Skeletal muscle cell (primary cell): Measurements from ENCODE around the gene HEXD.
A peak's percentile ranks its signal among the peaks of the same experiment; 100 is the strongest.
"Not testable (repeated sequence)": the region's sequence is repeated elsewhere in the genome, so short reads cannot be mapped to it uniquely, and the experiment has no call there.

ENCODE experiments used
- DNase-seq: peaks from one replicate; pipeline ENCODE4 v3.0.0-alpha.2; 2010; ENCODE audit warnings: low read depth
- H3K4me3 ChIP-seq: 2 replicates; pipeline ENCODE4 v1.5.1; 2011; ENCODE audit warnings: low read depth, mild to moderate bottlenecking, control low read depth, low read length, moderate library complexity

Gene HEXD

DNA sequence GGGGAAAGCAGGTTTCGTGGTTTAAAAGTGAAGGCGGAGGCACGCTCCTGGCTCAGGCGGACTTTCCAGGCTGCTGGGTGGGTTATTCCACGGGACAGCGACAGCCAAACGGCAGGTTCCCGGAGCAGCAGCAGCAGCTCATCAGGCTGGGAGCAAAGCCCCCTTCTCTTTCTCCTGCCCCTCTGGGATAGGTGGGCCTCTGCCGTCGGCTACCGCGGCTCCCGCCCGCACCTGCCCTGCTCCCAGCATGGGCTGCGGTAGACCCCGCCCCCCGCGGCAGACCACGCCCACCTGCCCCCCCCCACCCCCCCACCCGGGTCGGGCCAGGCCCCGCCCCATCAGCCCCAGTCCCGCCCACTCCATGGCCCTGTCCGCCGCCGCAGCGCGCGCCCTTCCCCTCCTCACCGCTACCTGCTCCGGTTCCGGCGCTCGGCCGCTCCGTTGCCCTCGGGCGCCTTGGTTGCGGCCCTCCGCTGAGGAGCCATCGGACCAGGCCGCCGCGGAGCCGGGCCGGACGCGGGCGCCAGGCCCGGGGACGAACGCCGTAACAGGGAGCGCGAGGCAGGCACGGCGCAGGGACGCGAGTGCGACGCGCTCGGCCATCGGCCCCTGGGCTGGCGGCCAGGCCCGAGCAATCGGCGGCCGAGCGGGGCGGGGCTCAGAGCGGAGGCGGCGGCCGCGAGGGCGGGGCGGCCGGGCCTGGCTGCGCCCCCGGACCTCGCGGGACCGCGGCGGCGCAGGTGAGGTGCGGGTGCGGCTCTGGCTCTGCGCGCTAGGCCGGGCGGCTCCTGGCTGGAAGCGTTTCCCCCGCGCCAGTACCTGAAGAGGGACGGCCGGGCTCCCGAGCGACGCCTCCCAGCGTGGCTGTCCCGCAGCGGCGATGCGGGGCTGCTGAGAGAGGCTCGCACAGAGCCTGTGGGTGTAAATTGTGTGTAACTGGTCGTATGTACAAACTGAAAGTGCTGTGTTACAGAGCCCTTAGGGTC, at the start of gene HEXD, which contains the start of gene OGFOD3:
Gene HEXD (plus strand): TSS at position 347 of the 986 bp plus-strand sequence. CDS start 1,453 bp downstream, outside the sequence.
Gene OGFOD3 (minus strand): TSS at position 586 of the 986 bp plus-strand sequence. CDS start 101 bp downstream, at position 485.
- peak within 1 kb of the TSS; percentile 81 for H3K4me3 ChIP-seq
- DNase-seq = no peak

DNA sequence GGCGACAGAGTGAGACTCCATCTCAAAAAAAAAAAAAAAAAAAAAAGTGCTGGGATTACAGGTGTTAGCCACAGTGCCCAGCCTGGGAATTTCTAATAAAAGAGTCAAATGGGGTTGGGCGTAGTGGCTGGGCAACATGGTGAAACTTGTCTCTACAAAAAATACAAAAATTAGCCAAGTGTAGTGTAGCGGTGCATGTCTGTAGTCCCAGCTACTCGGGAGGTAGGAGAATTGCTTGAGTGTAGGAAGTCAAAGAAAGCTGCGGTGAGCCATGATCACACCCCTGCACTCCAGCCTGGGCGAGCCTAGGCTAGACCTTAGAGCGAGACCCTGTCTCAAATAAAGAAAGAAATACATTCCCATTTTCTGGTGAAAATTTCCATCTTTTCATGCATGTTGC, 48.9 kb upstream of the HEXD start:
- no peak overlapping the region for H3K4me3 ChIP-seq
- DNase-seq = no peak

DNA sequence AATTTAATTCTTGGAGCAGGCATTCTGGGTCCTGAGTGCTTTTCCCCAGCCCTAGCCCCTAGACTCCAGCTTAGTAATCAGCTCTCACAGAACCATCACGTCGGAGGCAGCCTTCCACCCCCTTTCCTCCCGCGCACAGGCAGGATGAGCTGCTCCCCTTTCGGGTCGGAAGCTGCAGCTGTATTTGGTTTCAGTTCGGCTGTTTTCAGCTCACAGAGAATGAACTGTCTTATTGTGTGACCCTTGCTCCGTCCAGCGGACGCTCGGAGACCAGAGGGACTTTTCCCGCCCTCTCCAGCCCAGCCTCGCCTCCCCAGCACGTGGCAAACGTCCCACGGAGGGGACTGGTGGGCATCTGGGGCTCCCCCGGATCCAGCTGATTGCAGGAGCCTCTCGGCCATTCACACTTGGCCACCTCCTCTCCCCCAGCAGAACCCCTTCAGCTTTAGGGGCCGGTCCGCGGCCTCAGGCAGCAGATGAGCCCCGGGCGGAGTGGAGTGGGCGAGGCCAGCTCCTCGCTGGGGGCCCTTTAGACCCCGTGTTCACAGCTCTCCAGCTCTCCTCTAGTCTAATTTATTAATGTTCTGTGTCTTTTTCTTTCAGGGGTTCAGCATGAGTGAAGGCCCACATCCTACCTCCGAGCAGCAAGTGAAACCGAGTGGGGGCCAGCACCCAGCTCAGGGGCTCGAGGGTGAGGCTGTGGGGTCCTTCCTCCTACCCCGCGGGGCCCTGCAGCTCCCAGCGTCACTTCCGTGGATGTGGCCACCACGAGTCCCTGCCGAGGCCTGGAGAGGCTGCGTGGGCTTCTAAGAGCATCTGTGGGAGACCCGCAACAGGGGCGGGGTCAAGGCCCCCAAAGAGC, 47.4 kb upstream of the HEXD start:
- H3K4me3 ChIP-seq = peak overlapping the region; percentile 24
- no peak for DNase-seq

DNA sequence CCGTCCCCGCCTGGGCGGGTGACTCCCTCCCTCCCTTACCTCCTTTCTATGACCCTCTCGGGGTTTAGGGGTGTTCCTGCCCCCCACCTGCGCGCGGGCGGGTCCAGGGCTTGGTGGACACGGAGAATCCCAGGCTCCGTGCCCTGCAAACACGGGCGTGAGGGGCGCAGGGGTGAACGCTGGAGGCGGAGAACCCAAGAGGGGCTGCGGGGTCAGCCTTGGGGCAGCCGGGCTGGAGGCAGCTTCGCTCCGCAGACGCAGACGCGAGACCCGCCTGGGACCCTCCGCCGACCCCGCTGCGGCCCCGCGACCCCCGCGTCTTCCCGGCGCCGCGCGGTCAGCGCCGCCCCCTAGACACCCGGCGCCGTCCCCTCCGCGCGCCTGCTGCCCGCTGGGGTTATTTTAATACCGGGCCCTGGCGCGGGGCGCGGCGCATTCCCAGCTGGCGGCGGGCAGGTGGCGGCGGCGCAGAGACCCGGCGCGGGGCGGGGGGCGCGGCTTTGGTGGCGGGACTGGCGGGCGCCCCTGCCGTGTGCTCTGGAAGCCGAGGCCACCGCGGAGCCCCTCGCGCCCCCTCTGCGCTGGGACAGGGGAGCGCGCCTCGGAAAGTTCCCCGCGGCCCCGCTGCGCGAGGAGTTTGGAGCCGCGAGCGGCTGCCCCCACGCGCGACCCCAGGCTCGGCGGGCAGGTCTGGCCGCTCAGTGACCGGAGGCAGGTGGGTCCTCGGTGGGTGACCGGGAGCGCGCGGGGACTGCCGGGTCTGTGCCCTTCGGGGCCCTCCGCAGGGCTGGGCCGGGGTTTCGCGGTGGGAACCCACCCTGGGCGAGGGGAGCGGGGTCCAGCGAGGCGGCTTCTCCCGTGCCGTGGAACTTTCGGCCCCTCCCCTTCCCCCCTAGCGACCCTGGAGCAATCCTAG, 46.6 kb upstream of the HEXD start, which contains the start of gene UTS2R:
Gene UTS2R (plus strand): TSS at position 433 of the 916 bp plus-strand sequence. CDS start 2,560 bp downstream, outside the sequence.
- H3K4me3 ChIP-seq = peak within 1 kb of the TSS; percentile 24
- no peak for DNase-seq

GRCh38 chr17:82372249-82373071, 45.7 kb upstream of the HEXD start:
- no peak for DNase-seq
- peak overlapping the region; percentile 18 for H3K4me3 ChIP-seq

GRCh38 chr17:82373072-82373452, 45.1 kb upstream of the HEXD start:
- DNase-seq, H3K4me3 ChIP-seq: not testable (repeated sequence)

GRCh38 chr17:82373731-82374625, 44.2 kb upstream of the HEXD start:
- H3K4me3 ChIP-seq = no peak overlapping the region
- no peak for DNase-seq

DNA sequence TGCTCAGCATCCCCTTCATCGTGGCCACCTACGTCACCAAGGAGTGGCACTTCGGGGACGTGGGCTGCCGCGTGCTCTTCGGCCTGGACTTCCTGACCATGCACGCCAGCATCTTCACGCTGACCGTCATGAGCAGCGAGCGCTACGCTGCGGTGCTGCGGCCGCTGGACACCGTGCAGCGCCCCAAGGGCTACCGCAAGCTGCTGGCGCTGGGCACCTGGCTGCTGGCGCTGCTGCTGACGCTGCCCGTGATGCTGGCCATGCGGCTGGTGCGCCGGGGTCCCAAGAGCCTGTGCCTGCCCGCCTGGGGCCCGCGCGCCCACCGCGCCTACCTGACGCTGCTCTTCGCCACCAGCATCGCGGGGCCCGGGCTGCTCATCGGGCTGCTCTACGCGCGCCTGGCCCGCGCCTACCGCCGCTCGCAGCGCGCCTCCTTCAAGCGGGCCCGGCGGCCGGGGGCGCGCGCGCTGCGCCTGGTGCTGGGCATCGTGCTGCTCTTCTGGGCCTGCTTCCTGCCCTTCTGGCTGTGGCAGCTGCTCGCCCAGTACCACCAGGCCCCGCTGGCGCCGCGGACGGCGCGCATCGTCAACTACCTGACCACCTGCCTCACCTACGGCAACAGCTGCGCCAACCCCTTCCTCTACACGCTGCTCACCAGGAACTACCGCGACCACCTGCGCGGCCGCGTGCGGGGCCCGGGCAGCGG, 43.4 kb upstream of the HEXD start:
- DNase-seq = no peak

GRCh38 chr17:82375359-82376041, 42.6 kb upstream of the HEXD start:
- no peak for DNase-seq
- no peak overlapping the region for H3K4me3 ChIP-seq

More for the DNA sequence above, 43.4 kb upstream of the HEXD start:
- H3K4me3 ChIP-seq = no peak overlapping the region

DNA sequence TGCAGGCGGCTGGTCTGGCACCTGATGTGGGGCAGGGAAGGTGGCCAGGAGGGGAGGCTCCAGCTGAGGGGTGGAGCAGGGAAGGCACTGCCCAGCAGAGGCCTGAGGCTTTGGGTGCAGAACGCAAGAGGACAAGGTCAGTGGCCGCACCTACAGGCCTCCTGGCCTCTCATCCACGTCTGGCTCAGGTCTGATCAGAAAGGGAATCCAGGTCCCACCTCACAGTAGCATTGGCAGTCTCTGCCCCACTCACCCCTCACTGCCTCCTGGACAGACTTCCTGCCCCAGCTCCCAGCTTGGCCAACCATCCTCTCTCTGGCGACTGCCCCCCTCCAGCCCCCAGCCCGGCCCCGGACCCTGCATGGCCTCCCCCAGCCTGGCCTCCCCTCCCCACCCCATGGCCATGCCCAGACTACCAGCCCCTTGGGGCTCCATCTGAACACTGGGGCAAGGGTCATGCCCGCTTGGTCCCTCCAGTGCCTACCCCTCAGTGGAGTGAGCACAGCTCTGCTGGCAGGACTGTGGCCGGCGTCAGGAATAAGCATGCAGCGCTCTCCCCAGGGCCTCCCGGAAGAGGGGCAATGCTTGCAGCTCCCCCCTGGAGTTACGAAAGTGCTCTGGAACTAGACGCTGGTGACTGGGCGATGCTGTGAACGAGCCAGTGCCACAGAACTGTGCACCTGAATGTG, 42.0 kb upstream of the HEXD start:
- no peak overlapping the region for H3K4me3 ChIP-seq
- no peak for DNase-seq

GRCh38 chr17:82377294-82377693, 40.9 kb upstream of the HEXD start:
- DNase-seq, H3K4me3 ChIP-seq: not testable (repeated sequence)

GRCh38 chr17:82377924-82378740, 40.0 kb upstream of the HEXD start:
- DNase-seq = no peak
- no peak overlapping the region for H3K4me3 ChIP-seq

DNA sequence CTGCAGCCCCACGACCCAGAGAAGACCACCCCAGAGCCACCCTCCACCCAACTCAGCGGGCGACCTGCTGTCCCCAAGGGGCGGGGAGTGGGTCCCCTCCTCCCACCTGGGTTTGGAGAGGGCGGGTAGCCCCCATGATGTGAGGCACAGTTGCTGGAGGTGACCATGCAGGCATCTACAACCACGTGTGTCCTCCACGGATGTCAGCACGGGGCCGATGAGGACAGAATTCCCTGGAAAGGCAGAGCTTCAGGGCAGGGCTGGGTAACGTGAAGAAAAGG, 39.5 kb upstream of the HEXD start:
- H3K4me3 ChIP-seq = no peak overlapping the region
- no peak for DNase-seq

DNA sequence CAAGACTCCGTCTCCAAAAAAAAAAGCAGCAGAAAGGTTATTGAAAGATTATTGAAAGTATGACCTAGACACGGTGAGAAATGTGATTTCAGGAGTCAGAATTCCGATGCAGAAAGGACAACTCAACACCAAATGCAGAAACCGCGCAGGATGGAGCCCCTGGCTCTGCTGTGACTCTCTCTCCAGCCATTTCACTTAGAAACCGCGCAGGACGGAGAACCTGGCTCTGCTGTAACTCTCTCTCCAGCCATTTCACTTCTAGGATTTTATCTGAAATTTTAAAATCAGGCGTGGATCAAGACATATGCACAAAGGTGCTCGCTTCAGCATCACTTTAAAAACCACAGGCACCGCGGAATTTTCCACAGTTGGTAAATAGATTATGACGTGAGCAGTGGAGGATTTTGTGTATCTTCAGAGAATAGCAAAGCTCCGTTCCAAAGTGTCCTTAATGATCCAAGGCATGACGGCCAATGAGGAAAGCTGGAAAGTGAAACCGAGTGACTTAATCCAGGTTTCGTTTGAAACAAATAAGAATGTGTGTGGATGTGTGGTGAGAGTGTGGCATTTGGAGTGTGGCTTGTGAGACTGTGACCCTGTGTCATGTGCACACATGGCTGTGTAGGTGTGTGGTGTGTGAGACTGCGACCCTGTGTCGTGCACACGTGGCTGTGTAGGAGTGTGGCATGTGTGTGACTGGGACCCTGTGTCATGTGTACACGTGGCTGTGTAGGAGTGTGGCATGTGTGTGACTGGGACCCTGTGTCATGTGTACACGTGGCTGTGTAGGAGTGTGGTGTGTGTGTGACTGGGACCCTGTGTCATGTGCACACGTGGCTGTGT, 37.1 kb upstream of the HEXD start:
- no peak for DNase-seq
- peak overlapping the region; percentile 23 for H3K4me3 ChIP-seq
